Naive B cell (primary cell): ENCODE data around the gene TNIP3. TPM values are rescaled to one million over a fixed set of nuclear protein-coding genes. Genes with fewer than 3 reads are reported as not detected.

ENCODE experiments used
- ATAC-seq, 2 donors: fragments of 150-1000 bp; cut with Tn5 transposase; 2 replicates each; pipeline ENCODE4 v1.10.0; 2021; ENCODE audit warnings: low read depth in 2 of 2, mild to moderate bottlenecking in 2 of 2, moderate library complexity in 2 of 2
- DNase-seq: peaks from one replicate; pipeline ENCODE4 v3.0.0; 2022
- H3K27ac Mint-ChIP-seq, 6 donors: one replicate each; pipeline ENCODE4 v1.8.0; 2020 to 2022; ENCODE audit warnings: mild to moderate bottlenecking in 6 of 6, mixed read lengths in 6 of 6, moderate library complexity in 5 of 6, inconsistent platforms in 2 of 6
- H3K27me3 Mint-ChIP-seq, 3 donors: one replicate each; pipeline ENCODE4 v1.8.0; 2021 to 2022; ENCODE audit warnings: mixed read lengths in 3 of 3, mild to moderate bottlenecking in 1 of 3
- H3K36me3 Mint-ChIP-seq, 2 donors: one replicate each; pipeline ENCODE4 v1.8.0; 2020 to 2022; ENCODE audit warnings: mixed read lengths in 2 of 2, inconsistent platforms in 1 of 2, mild to moderate bottlenecking in 1 of 2
- H3K4me1 Mint-ChIP-seq, 3 donors: one replicate each; pipeline ENCODE4 v1.8.0; 2020 to 2022; ENCODE audit warnings: mixed read lengths in 3 of 3, inconsistent platforms in 1 of 3, mild to moderate bottlenecking in 1 of 3, moderate library complexity in 1 of 3
- H3K4me3 Mint-ChIP-seq, 8 donors: one replicate each; pipeline ENCODE4 v1.8.0; 2020 to 2022; ENCODE audit warnings: mild to moderate bottlenecking in 8 of 8, mixed read lengths in 8 of 8, moderate library complexity in 8 of 8, inconsistent platforms in 2 of 8
- H3K9me3 Mint-ChIP-seq, 7 donors: one replicate each; pipeline ENCODE4 v1.8.0; 2020 to 2022; ENCODE audit warnings: mixed read lengths in 7 of 7, mild to moderate bottlenecking in 5 of 7, inconsistent platforms in 2 of 7, moderate library complexity in 1 of 7
- polyA plus RNA-seq, 6 donors: library from polyadenylated mRNA; unstranded; fragments of 300-500 nt; fragmentation: Illumina TruSeq; gene quantifications; one replicate each; pipeline ENCODE4 v1.2.3, GENCODE V29; 2021; ENCODE audit warnings: low read depth in 6 of 6

The TNIP3 gene
- polyA plus RNA-seq, 6 donors from 2014 or later: not detected

- no peaks in the 10 kb centered on the region for H3K36me3 Mint-ChIP-seq
- ATAC-seq (no peak), DNase-seq (no peak)
- peaks cover 0 to 1% (median 0%) of the 10 kb centered on the region in 7 donors for H3K9me3 Mint-ChIP-seq
- H3K27ac Mint-ChIP-seq: peak overlapping the region in 1 of 6 donors; percentile 18
- H3K27me3 Mint-ChIP-seq: no peaks in the 10 kb centered on the region
- no peaks in the 10 kb centered on the region for H3K4me1 Mint-ChIP-seq
- H3K4me3 Mint-ChIP-seq: no peak overlapping the region
These were observed 23.2 kb downstream of the TNIP3 start for GRCh38 chr4:121140716-121141460.

- Mint-ChIP-seq H3K9me3 (peaks cover 0 to 1% (median 0%) of the 10 kb centered on the region in 7 donors), H3K4me1 (no peaks in the 10 kb centered on the region), H3K27me3 (no peaks in the 10 kb centered on the region), H3K36me3 (no peaks in the 10 kb centered on the region), H3K27ac (no peak overlapping the region), H3K4me3 (no peak overlapping the region)
- ATAC-seq: no peak
- no peak for DNase-seq
These were observed 24.4 kb downstream of the TNIP3 start for GRCh38 chr4:121139533-121140222.

DNA sequence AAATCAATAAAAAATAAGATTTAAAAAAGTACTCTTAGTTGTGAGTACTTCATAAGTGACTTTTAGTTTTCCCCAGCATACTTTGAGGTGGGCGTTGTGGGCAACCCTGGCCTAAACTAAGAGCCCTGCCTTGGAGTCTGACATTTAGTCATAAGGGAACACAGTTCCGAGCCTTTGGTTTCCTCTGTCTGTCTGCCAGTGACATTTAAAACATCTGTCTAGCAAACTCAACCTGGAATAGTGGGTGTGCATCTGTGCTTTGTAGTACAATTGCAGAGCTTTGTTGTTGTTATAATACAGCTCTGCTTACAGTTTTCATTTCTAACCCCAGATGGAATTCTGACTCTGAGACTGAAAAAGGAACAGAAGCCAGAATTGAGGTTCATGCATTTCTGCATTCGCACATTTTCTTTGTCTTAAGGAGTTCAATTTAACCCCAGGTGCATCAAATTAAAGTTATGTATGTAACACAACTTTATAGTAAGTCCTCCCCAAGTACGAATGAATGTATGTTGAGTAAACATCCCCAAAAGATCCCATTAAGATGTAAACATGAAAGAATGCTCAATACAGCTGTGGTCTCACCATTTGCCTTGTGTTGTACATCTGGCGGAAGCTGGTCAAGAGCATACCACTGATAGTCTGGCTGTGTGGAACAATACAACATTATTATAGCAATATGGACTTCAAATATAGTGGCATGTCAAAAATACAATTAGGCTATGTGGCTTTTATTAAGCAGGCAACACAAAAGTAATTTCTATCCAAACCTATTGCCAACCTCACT, 25.9 kb downstream of the TNIP3 start:
- Mint-ChIP-seq H3K27ac (peak overlapping the region in 1 of 6 donors; percentile 27), H3K9me3 (peaks cover 0 to 1% (median 0%) of the 10 kb centered on the region in 7 donors), H3K4me3 (no peak overlapping the region), H3K36me3 (no peaks in the 10 kb centered on the region), H3K27me3 (no peaks in the 10 kb centered on the region), H3K4me1 (no peaks in the 10 kb centered on the region)
- ATAC-seq (no peak), DNase-seq (no peak)

GRCh38 chr4:121130326-121130660, 33.8 kb downstream of the TNIP3 start:
- Mint-ChIP-seq H3K9me3 (peaks cover 0 to 6% (median 0%) of the 10 kb centered on the region in 7 donors), H3K27ac (no peak overlapping the region), H3K27me3 (no peaks in the 10 kb centered on the region), H3K4me1 (no peaks in the 10 kb centered on the region), H3K4me3 (no peak overlapping the region), H3K36me3 (no peaks in the 10 kb centered on the region)
- no peak for DNase-seq
- ATAC-seq: no peak

DNA sequence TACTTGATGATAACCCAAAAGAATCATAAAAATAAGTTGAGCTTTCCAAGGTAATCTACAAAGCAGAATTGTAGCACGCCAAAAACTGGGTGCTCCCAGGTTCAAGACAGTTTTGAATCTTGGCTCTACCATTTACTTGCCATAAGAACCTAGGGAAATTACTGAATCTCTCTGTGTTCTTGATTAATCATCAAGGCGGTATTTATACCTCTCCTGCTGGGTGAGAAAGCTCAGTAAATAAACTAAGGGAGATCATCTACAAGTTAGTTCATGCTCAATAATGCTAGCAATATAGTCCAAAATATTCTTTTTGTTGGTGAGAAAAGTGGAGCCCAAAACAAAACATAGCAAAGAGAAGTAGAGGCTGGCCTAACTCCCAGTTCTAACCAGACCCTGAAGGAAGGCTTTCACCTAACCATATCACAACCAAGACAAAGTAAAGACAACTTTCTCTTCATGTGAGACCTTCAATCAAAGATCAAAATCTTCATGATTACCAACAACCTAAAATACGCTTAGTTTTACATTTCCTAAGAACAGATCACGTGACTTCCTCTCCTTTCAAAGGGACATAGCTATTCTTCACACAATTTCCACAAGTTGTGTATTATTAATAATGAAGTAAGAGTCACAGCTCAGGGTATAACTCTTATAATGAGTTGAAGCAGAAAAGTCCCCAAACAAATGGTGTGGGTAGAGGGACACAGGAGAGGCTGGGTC, 34.4 kb downstream of the TNIP3 start:
- H3K4me1 Mint-ChIP-seq: no peaks in the 10 kb centered on the region
- DNase-seq (no peak), ATAC-seq (no peak)
- H3K27ac Mint-ChIP-seq: no peak overlapping the region
- H3K36me3 Mint-ChIP-seq: no peaks in the 10 kb centered on the region
- H3K27me3 Mint-ChIP-seq: no peaks in the 10 kb centered on the region
- H3K4me3 Mint-ChIP-seq: no peak overlapping the region
- H3K9me3 Mint-ChIP-seq: peaks cover 0 to 6% (median 0%) of the 10 kb centered on the region in 7 donors

DNA sequence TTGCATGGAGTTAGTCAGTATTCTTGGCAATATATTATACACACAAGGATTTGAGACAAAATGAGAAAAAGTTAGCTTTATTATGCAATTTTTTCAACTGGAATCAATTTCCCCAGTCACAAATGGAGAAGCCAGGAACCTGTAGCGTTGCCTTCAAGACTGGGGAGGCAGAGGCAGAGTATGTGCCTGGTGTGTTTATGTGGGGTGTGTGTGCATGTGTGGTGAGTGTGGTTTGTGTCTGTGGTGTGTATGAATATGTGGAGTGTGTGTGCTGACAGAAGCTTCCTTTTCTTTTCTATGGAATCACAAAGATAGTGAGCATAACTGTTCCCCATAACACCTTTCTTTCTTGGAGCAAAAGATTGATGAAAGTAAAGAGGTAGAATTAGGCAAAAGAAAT, 37.0 kb downstream of the TNIP3 start:
- H3K4me1 Mint-ChIP-seq: no peaks in the 10 kb centered on the region
- no peak for DNase-seq
- no peak for ATAC-seq
- H3K36me3 Mint-ChIP-seq: no peaks in the 10 kb centered on the region
- peaks cover 0 to 9% (median 2%) of the 10 kb centered on the region in 7 donors for H3K9me3 Mint-ChIP-seq
- no peak overlapping the region for H3K4me3 Mint-ChIP-seq
- peaks cover 0 to 4% (median 0%) of the 10 kb centered on the region in 3 donors for H3K27me3 Mint-ChIP-seq
- H3K27ac Mint-ChIP-seq: peak overlapping the region in 1 of 6 donors; percentile 44

- DNase-seq (no peak), ATAC-seq (no peak)
- Mint-ChIP-seq H3K27me3 (peaks cover 0 to 4% (median 0%) of the 10 kb centered on the region in 3 donors), H3K27ac (peak overlapping the region in 1 of 6 donors; percentile 44), H3K9me3 (peaks cover 0 to 9% (median 2%) of the 10 kb centered on the region in 7 donors), H3K4me1 (no peaks in the 10 kb centered on the region), H3K36me3 (no peaks in the 10 kb centered on the region), H3K4me3 (no peak overlapping the region)
These were observed 37.6 kb downstream of the TNIP3 start for GRCh38 chr4:121126449-121127006.

- no peak overlapping the region for H3K4me3 Mint-ChIP-seq
- H3K36me3 Mint-ChIP-seq: no peaks in the 10 kb centered on the region
- no peaks in the 10 kb centered on the region for H3K4me1 Mint-ChIP-seq
- ATAC-seq (no peak), DNase-seq (no peak)
- peaks cover 0 to 4% (median 0%) of the 10 kb centered on the region in 3 donors for H3K27me3 Mint-ChIP-seq
- no peak overlapping the region for H3K27ac Mint-ChIP-seq
- peaks cover 0 to 9% (median 2%) of the 10 kb centered on the region in 7 donors for H3K9me3 Mint-ChIP-seq
These were observed 38.6 kb downstream of the TNIP3 start for GRCh38 chr4:121125498-121125885.

DNA sequence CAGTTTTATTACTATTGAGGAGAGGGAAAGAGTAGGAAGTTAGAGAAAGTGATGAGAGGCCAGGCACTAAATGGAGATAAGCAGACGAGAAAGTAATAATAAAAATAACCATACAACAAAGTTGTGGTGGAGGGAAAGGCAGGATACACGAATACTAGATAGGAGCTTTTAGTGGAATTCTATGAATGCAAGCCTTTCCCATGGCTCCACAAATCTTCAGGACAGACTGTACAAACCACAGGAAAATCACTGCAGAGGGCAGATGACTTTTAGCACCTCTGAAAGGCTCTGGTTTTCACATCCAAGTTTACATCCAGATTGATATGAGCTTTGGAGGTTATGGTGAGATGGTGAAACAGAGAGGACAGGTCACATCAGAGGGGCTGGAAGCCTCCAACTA, 41.5 kb downstream of the TNIP3 start:
- DNase-seq (no peak), ATAC-seq (no peak)
- Mint-ChIP-seq H3K4me3 (no peak overlapping the region), H3K4me1 (no peaks in the 10 kb centered on the region), H3K27me3 (peaks cover 0 to 4% (median 0%) of the 10 kb centered on the region in 3 donors), H3K27ac (no peak overlapping the region), H3K36me3 (no peaks in the 10 kb centered on the region), H3K9me3 (peaks cover 0 to 9% (median 0%) of the 10 kb centered on the region in 7 donors)

DNA sequence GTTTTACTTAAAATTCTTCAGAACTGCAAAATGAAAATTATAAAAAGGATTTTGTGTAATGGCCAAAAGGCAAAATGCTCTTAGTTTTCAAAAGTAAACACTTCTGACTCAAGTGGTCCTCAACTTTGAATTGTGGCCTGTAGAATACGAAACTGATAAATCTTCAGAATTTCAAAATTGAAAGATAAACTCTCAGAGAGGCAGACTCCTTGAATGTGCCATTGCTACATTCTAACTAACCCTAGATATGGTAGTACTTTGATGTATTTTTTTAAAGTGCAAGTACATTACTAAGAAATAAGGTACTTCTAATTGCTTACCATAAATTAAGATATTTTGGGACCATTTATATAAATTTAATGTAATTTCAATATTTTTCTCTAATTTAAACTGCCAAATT, 44.4 kb downstream of the TNIP3 start:
- Mint-ChIP-seq H3K27me3 (peaks cover 0 to 4% (median 0%) of the 10 kb centered on the region in 3 donors), H3K4me1 (no peaks in the 10 kb centered on the region), H3K4me3 (no peak overlapping the region), H3K9me3 (peaks cover 0 to 5% (median 0%) of the 10 kb centered on the region in 7 donors), H3K36me3 (no peaks in the 10 kb centered on the region), H3K27ac (no peak overlapping the region)
- ATAC-seq (no peak), DNase-seq (no peak)

DNA sequence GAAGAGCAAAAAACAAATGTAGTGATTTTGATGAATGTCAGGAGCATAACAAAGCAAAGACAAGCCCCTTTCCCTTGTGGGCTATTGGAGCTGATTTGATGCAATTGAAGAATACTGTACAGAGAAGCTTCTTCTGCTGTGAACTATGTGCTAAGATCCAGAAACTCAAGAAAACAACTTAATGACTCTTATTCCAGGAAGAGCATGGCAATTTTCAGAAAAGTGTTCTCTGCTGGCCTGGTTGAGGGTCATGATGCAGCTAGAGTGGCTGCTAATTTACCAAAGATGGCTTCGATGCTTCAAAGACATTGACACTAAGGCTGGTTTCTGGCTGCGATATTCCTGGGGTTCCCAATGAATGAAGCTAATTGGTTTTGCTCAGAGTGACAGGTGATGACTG, 45.8 kb downstream of the TNIP3 start:
- no peak overlapping the region for H3K4me3 Mint-ChIP-seq
- peaks cover 0 to 5% (median 0%) of the 10 kb centered on the region in 7 donors for H3K9me3 Mint-ChIP-seq
- no peak for DNase-seq
- ATAC-seq: no peak
- H3K27me3 Mint-ChIP-seq: peaks cover 0 to 10% (median 6%) of the 10 kb centered on the region in 3 donors
- no peaks in the 10 kb centered on the region for H3K4me1 Mint-ChIP-seq
- no peak overlapping the region for H3K27ac Mint-ChIP-seq
- H3K36me3 Mint-ChIP-seq: no peaks in the 10 kb centered on the region

GRCh38 chr4:121114756-121115155, 49.4 kb downstream of the TNIP3 start:
- DNase-seq: no peak
- H3K36me3 Mint-ChIP-seq: no peaks in the 10 kb centered on the region
- no peak for ATAC-seq
- H3K27ac Mint-ChIP-seq: no peak overlapping the region
- H3K4me3 Mint-ChIP-seq: no peak overlapping the region
- H3K27me3 Mint-ChIP-seq: peaks cover 0 to 6% (median 6%) of the 10 kb centered on the region in 3 donors
- H3K9me3 Mint-ChIP-seq: peaks cover 0 to under 1% (median 0%) of the 10 kb centered on the region in 7 donors
- no peaks in the 10 kb centered on the region for H3K4me1 Mint-ChIP-seq

GRCh38 chr4:121112530-121112929, 51.6 kb downstream of the TNIP3 start:
- Mint-ChIP-seq H3K9me3 (peaks cover 0 to 2% (median 0%) of the 10 kb centered on the region in 7 donors), H3K4me1 (no peaks in the 10 kb centered on the region), H3K27me3 (peaks cover 6% of the 10 kb centered on the region in 3 donors), H3K36me3 (no peaks in the 10 kb centered on the region), H3K27ac (no peak overlapping the region), H3K4me3 (no peak overlapping the region)
- DNase-seq (no peak), ATAC-seq (no peak)
